GM20431 (cell line): ENCODE results near the gene SLC66A1.

Source experiments
- in situ Hi-C: fragments of 300-500 bp; cut with MseI, MboI; formaldehyde crosslinking; loops from one replicate; pipeline ENCODE4 v1.15.0; 2020; ENCODE audit warnings: low sequenced_read_pairs; ENCODE audit not compliant: unreplicated experiment

Gene SLC66A1

DNA sequence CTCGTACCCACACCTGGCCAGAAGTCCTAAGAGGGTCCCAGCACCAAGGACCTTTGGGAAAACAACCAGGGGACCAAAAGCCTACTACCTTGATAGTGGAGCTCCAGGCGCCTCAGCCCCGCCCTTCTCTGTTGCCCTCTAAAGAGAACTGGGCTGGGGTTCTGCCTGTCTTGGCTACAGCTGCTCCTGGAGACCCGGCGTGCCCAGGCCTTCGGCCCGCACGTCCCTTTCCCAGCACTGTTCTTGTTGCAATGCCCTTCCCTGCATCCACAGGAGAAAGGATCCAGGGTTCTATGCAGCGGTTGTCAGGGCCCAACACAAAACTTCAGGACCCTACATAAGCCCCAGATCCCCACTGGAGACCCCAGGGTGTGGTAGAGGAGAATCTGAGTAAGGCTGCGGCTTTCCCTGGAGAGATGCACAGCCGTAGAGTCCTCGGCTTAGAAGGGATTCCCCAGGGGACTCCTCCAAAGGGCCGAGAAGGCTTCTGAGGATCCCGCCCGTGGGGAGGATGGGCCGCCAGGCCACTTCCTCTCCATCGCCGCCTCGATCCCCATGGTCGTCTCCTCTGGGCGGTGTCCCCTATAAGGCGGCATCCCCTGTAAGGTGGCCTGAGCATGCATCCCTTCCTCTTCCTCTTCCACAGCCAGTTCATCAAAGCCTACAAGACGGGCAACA lies 12.0 kb downstream of the SLC66A1 start:
- in situ Hi-C loops, result no loop called here

DNA sequence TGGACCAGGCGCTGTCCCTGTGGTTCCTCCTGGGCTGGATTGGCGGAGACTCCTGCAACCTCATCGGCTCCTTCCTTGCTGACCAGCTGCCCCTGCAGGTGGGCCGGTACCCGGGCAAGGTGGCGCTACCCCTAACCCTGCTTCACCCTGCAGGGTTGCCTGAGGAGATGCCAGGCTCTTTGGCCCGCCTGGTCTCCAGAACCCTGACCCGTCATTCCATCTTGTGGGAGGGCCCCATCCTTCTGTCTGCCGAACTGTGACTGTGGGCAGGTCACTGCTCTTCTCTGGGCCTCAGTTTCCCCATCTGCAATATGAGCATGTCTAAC lies 12.5 kb downstream of the SLC66A1 start:
- in situ Hi-C loops, result no loop called here

DNA sequence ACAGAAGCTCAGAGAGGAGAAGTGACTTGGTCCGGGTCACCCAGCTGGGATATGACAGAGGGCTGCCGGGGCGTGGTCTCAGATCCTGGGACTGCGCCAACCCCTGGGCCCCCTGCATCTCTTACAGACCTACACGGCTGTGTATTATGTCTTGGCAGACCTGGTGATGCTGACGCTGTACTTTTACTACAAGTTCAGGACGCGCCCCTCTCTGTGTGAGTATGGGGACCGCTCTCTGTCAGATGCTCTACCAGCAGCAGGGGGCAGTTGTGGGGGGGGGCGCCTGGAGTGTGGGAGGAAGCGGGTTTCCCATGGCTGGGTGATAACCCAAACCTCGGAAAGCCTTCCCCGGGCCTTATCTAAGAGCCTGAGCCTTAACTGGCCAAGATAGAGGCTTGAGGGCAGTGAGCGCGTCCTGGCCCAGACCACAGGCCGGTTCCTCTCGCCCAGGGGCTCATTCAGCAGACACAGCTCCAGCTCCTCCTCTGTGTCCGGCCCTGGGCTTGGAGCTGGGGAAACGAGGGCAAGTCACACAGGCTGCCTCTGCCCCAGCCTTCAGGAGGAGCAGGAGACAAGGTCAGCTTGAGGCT lies 13.3 kb downstream of the SLC66A1 start:
- in situ Hi-C loops, result no loop called here

DNA sequence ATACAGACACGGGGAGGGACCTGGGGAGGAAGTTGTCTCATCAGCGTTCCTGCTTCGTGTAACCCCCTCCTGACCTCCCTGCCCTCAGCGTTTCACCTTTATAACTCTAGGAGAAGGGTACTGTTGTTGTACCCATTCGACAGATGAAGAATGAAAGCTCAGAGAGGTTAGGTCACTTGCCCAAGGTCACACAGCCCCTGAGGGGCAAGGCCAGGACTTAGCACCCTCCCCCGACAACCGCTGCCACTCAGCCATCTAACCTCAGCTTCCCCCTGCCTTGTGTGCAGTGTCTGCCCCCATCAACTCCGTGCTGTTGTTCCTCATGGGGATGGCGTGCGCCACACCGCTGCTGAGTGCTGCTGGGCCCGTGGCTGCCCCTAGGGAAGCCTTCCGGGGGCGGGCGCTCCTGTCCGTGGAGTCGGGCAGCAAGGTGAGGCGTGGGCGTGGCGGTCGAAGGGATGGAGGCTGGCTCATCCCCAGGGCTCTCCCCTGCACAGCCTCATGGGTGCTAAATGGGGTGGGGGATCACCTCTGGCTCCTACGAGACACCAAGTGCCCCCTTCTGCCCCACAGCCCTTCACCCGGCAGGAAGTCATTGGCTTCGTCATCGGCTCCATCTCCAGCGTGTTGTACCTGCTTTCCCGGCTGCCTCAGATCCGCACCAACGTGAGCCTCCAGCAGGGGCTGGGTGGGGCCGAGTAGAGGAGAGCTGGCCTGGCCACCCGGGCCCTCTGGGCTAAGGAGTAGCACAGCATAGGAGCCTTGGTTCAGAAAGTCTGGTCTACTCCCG lies 14.0 kb downstream of the SLC66A1 start:
- in situ Hi-C loops, result no loop called here

DNA sequence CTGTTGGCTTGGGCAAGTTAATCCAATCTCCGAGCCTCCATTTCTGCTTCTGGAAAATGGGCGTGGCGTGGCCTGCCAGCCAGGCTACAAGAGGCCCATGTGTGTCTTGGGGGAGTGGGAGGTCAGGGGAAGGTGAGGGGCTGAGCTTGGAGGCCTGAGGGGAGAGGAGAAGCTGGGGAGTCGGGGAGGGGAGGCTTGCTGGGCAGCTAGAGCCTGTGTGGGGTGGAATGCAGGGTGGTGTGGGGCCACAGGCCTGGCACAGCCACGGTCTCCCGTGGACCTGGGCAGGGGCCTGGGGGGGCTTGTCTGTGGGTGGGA lies 14.6 kb downstream of the SLC66A1 start:
- in situ Hi-C loops, result no loop called here

DNA sequence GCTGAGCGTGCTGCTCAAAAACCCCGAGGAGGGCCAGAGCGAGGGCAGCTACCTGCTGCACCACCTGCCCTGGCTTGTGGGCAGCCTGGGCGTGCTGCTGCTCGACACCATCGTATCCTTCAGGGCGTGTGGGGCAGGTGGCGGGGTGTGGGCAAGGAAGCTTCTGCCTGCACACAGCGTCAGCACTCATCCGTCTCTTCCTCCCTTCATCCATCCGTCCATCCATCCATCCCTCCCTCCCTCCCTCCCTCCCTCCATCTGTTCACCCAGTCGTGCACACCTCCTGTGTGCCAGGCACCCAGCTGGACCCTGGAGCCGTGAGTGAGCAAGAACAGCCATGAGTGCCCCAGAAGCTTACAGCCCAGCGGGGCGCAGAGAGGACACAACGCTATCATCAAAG lies 15.2 kb downstream of the SLC66A1 start:
- in situ Hi-C loops, result no loop called here

DNA sequence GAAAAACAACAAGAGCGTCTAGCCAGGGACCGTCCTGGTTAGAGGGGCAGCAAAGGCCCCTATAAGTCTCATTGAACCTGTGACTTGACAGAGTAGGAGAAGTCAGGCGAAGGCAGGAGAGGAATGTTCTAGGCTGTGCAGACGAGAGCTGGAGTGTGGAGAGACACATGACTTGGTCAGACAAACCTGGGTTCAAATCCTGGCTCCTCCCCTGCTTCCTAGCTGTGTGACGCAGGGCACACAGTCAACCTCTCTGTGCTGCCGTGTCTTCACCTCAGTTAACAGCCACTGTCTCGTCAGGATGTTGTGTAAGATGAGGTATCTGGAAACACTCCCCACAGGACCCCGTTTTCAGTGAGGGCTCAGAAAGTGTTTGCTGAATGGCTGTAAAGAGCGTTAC lies 15.6 kb downstream of the SLC66A1 start:
- in situ Hi-C loops, result no loop called here

DNA sequence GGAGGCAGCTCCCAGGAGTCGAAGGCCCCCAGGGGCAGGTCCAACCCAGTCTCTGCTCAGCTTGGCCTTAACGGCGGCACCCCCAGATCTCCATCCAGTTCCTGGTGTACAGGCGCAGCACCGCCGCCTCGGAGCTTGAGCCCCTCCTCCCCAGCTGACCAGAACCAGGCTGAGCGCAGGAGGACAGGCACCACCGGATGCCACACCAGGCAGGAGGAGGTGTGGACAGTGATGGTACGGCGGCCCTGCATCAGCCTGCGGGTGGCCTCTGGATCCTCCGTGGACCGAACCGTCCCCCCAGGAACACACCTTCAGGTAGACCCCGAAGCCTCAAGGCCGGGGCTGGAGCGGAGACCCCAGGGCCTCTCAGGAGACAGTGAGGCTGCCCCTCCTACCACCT lies 16.4 kb downstream of the SLC66A1 start:
- in situ Hi-C loops, result no loop called here

DNA sequence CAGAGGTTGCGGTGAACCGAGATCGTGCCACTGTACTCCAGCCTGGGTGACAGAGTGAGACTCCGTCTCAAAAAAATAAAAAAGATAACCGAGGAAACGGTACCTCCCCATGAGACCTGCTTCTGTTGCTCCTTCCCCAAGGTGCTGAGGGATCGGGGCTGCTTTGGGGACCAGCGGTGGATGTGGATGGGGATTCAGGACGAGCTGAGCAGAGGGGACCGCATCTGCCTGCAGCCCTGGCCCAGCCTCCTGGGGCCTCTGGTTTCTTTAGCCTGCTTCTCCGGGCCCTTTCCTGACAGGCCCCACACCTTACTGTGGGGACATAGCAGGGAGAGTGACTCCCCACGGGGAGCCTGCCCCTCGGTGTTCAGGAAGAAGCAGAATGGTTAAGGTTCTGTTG lies 17.1 kb downstream of the SLC66A1 start:
- in situ Hi-C loops, result no loop called here

DNA sequence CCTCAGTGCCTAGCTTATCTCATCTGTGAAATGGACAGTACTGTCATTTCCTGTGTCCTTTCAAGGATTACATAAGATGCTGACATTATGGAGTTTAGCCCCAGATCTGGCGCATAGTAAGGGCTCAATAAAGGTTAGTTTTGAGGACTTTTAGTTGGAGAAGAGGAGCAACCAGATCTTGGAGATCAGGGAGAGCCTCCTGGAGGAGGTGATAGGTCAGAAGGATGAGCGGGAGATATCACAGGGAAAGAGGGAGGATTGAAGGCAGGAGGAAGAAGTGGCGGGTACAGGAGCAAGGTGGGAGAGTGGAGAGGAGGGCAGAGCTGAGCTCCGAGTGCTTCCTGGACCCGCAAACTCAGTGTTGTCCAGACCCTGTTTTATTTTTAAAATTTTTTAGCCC lies 17.5 kb downstream of the SLC66A1 start:
- in situ Hi-C loops, result no loop called here

DNA sequence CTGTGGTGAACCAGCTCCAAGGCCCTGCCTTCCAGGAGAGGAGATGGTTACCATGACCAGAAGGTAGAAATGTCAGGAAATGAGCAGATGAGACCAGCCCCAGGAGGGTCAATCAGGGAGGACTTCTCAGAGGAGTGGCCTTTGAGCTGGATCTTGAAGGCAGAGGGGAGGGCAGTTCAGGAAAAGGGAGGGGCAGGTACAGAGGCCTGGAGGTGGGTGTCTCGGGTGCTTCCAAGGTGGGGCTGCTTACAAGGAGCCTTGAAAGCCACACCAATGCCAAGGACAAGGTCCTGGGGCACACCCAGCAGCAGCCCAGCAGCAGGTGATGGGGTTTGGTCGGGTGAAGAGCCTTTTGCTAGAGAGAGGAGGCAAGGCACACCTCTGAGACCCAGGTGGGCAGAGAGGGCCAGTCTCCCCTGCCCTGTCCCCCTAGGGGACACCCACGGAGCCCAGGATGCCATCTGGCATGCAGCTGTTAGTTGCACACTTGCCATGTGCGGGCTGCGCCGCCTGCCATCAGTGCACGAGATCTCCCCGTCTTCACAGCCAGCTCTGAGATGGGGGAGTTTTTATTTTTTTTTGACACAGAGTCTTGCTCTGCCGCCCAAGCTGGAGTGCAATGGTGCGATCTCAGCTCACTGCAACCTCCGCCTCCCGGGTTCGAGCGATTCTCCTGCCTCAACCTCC lies 18.5 kb downstream of the SLC66A1 start:
- in situ Hi-C loops, result no loop called here

DNA sequence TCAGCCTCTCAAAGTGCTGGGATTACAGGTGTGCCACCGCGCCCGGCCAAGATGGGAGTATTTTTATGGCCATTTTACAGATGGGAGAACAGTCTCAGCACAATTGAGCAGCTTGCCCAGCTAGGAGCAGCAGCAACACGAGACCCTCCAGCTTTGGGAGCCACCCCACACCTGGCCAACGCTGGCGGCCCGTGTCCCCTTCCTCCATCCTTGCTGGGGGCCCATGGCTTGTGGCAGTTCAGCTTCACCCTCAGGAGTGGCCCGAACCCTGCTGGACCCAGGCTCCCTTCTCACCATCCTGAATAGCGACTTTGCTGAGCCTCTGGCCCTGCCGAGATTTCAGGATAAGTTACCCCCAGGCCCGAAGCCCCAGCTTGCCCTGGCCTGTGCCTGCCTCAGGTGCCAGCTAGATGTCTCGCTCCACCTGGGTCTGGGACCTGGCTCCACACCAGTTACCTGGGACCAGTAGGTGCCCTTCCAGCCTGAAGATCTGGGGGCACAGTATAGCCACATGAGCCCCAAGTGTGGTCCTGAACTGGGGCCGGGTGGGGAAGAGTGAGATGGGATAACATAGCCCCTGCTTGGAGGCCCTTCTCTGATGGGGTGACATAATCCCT lies 19.2 kb downstream of the SLC66A1 start:
- in situ Hi-C loops, result no loop called here

DNA sequence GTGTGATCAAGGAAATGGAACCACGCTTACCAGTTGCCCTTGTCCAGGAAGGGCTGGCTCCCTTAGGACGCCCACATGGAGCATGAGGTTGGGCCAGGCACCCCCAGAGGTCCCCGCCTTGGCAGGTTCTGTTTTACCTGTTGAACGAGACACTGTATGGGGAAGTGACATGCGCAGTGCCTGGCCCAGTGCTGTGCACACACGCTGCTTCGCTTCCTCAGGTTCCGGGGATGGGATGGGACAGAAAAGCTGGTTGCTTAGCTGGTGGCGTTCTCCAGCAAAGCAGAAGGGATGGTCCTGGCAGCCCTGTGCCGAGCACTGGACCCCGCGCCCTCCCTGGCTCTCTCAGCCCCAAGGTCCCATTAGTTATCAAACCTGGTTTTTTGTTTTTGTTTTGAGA lies 20.7 kb downstream of the SLC66A1 start:
- in situ Hi-C loops, result no loop called here

DNA sequence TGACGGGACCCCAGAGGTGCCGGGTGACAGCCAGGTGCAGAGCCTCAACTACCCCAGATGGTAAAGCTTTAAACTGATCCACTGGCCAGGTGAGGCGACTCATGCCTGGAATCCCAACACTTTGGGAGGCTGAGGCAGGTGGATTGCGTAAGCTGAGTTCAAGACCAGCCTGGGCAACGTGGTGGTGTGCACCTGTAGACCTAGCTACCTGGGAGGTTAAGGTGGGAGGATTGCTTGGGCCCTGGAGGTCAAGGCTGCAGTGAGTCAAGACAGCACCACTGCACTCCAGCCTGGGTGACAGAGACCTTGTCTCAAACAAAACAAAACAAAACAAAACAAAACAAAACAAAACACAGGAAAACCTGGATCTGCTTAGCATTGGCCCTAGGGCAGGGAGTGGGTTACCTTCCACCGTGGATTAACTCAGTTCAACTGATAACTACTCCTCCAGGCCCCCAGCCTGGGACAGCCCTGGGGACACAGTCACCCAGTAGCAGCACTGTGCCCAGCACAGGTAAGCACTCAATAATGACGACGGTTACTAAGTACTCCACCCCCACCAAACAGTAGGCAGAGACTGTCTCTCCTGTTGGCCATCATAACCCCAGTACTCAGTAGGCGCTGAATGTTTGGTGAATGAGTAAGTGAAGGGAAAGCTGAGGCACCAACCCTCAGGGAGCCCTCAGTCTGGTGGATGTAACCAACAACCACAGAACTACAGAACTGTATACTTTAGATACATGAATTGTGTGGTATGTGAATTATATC lies 21.6 kb downstream of the SLC66A1 start:
- in situ Hi-C loops, result no loop called here

DNA sequence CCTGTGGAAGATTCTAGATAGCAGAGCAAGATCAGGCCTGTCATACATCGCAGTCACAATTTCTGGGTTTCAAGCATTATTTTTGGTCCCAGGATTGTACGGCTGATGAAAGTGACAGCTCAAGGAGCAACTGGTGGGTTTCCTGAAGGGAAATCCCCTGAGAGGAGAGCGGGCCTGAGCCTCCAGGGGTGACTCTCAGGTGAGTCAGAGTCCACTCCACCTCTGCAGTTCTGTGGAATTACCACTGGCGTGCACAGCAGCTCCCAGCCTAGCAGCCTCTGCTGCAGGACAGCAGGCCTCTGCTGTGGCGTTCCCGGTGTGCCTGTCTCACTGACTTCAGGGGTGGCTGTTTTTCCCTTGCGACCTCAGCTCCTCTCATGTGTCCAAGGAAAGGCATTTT lies 24.4 kb downstream of the SLC66A1 start:
- in situ Hi-C loops, result no loop called here

DNA sequence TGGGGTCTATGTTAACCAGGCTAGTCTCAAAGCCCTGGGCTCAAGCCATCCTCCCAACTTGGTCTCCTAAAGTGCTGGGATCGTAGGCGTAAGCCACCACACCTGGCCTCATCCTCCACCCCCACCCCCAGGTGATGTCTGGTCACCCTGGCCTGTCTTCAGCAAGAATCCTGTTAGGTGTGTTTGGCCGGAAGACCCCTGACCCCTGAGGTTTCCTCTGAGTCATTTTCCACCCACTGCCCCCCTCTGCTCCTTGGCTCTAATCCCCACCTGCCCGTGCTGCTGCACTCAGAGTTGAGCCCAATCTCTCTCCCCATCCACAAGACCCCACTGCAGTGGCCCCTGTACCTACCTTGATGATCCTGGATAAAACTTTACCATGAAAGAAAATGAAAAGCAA lies 25.2 kb downstream of the SLC66A1 start:
- in situ Hi-C loops, result no loop called here

DNA sequence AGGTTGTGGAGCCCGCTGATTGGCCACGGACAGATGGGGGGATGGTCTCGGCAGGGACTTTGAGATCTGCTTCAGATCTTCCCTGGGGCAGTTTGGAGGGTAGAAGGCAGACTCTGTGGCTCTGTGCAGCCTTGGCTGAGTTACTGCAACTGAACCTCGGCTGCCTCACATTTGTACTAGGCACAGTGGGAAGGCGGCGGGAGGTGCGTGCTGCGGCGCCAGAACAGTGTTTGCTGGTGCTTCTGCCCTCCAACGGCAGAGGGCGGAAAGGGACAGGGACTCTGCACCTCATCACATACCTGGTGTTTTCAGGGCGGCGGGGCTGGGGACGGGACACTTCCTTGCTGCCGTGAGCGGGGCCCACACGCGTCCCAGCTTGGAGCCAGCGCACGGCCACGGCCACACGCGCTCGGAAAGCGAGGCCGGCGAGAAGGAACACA lies 26.2 kb downstream of the SLC66A1 start:
- in situ Hi-C loops, result no loop called here

DNA sequence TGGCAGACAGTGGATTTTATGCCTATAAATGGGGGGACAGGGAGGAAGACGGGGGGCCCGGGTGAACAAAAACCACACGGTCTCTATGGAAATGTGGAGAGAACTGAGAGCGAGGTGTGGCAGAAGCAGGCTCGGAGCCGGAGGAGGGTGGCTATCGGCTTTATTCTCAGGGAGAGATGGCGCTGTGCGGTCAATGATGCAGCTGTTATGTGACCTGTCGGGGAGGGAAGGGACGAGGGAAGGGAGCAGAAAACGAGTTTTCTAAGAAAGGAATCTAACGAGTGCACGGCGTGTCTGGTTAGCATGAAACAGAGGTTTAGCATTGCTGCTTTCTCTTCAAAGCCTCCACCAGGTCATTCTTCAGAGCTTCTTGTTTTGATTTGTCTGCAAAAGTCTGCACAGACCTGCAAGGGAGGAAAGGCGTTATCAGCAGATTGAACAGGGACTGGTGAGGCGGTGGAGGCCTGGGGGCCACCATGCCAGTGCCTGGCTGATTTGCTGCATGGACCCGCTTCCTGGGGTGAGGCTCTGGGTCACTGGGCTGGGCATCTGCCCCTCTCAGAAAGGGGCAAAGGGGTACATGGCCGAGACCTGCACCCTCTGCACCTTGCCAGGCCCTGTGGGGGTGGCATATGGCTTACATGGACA lies 27.2 kb downstream of the SLC66A1 start:
- in situ Hi-C loops, result no loop called here

DNA sequence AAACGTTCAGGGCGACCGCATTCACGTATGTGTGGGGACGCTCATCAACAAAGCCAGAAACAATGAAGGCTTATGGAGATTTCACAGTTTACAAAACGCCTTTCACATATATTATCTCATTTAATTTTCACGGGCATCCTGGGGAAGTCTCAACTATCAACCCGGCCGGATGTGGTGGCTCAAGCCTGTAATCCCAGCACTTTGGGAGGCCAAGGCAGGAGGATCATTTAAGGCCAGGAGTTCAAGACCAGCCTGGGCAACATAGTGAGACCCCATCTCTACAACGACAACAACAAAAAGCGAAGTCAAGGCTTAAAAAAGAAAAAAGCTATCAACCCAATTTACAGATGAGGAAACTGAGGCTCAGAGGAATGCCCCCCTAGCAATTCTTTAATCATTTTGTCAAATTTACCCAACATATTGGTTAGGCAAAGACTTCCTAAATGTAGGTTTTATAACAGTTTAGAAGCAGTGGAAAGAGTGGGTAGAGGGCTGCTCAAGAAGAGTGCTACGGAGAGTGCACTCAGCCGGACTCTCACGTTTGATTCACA lies 28.3 kb downstream of the SLC66A1 start:
- in situ Hi-C loops, result loop anchor here (10.0 kb wide), 1 partner anchor 314 kb away; no protein-coding TSS in a partner anchor
